Measurements from ENCODE around the gene NDUFC1.

The NDUFC1 gene

GRCh38 chr4:139278912-139279759, 23.1 kb downstream of the NDUFC1 start:
- H3K27me3 ChIP-seq (ENCODE audit: control insufficient read depth in 1 of 2, insufficient read depth in 1 of 2, low read length in 2 of 2) = peaks cover 0 to 3% of the 10 kb centered on the region in 2 experiments
- H2BK5ac ChIP-seq (ENCODE audit: low read depth, low read length, poor library complexity, severe bottlenecking) = no peak overlapping the region
- peak overlapping the region; percentile 24 for H2AFZ ChIP-seq (ENCODE audit: low read depth, low read length)
- no peaks in the 10 kb centered on the region for H3K9me3 ChIP-seq (ENCODE audit: control insufficient read depth, low read length)
- H3K4me2 ChIP-seq (ENCODE audit: low read length, poor library complexity, severe bottlenecking) = peak overlapping the region; percentile 86
- no peaks in the 10 kb centered on the region for H3K36me3 ChIP-seq (ENCODE audit: control insufficient read depth in 1 of 2, insufficient read depth in 2 of 2, low read depth in 1 of 2, low read length in 2 of 2)
- no peak overlapping the region for H2BK12ac ChIP-seq (ENCODE audit: low read length in 2 of 2)
- no peak overlapping the region for H3K14ac ChIP-seq (ENCODE audit: low read length in 2 of 2)
- peaks cover 7% of the 10 kb centered on the region for H3K4me1 ChIP-seq (ENCODE audit: control insufficient read depth, insufficient read depth, low read depth, low read length)
- peak; percentile 34 for DNase-seq
- H2BK120ac ChIP-seq (ENCODE audit: low read depth, low read length) = peak overlapping the region; percentile 27
- H2AK5ac ChIP-seq (ENCODE audit: low read length, severe bottlenecking) = no peak overlapping the region
- H3K18ac ChIP-seq (ENCODE audit: low read depth in 1 of 2, low read length in 2 of 2) = no peak overlapping the region
- H3K79me1 ChIP-seq (replicated peaks; ENCODE audit: low read length, poor library complexity, severe bottlenecking) = peaks cover 4% of the 10 kb centered on the region
- no peak overlapping the region for H3K4ac ChIP-seq (ENCODE audit: low read depth in 1 of 2, low read length in 2 of 2)
- H3K4me3 ChIP-seq (ENCODE audit: insufficient read depth in 1 of 2, low read depth in 1 of 2, low read length in 2 of 2) = peak overlapping the region; percentile 42 to 82
- H3K23ac ChIP-seq (ENCODE audit: low read length in 2 of 2) = no peak overlapping the region
- WGBS = 21% methylated on average over 39 of the region's 40 CpGs
- no peak overlapping the region for H2BK15ac ChIP-seq (ENCODE audit: low read depth, poor library complexity, severe bottlenecking)
- H3K27ac ChIP-seq (ENCODE audit: low read length, poor library complexity, severe bottlenecking) = no peak overlapping the region
- H4K8ac ChIP-seq (ENCODE audit: low read length) = peak overlapping the region; percentile 92
- peak overlapping the region; percentile 50 for H4K91ac ChIP-seq (ENCODE audit: low read length)
- H3K9ac ChIP-seq (ENCODE audit: low read length) = peak overlapping the region; percentile 53

GRCh38 chr4:139278485-139278884, 23.8 kb downstream of the NDUFC1 start:
- Histone ChIP-seq H3K79me1 (replicated peaks; ENCODE audit: low read length, poor library complexity, severe bottlenecking) (peaks cover 4% of the 10 kb centered on the region), H2BK5ac (ENCODE audit: low read depth, low read length, poor library complexity, severe bottlenecking) (no peak overlapping the region), H3K23ac (ENCODE audit: low read length in 2 of 2) (no peak overlapping the region), H3K4ac (ENCODE audit: low read depth in 1 of 2, low read length in 2 of 2) (no peak overlapping the region), H3K9ac (ENCODE audit: low read length) (no peak overlapping the region), H3K4me2 (ENCODE audit: low read length, poor library complexity, severe bottlenecking) (no peak overlapping the region), H3K27ac (ENCODE audit: low read length, poor library complexity, severe bottlenecking) (no peak overlapping the region), H3K14ac (ENCODE audit: low read length in 2 of 2) (no peak overlapping the region), H3K27me3 (ENCODE audit: control insufficient read depth in 1 of 2, insufficient read depth in 1 of 2, low read length in 2 of 2) (peaks cover 0 to 3% of the 10 kb centered on the region in 2 experiments), H2BK12ac (ENCODE audit: low read length in 2 of 2) (no peak overlapping the region), H2AFZ (ENCODE audit: low read depth, low read length) (no peak overlapping the region), H2BK15ac (ENCODE audit: low read depth, poor library complexity, severe bottlenecking) (no peak overlapping the region), H2AK5ac (ENCODE audit: low read length, severe bottlenecking) (no peak overlapping the region), H4K91ac (ENCODE audit: low read length) (no peak overlapping the region), H3K36me3 (ENCODE audit: control insufficient read depth in 1 of 2, insufficient read depth in 2 of 2, low read depth in 1 of 2, low read length in 2 of 2) (no peaks in the 10 kb centered on the region), H2BK120ac (ENCODE audit: low read depth, low read length) (no peak overlapping the region), H4K8ac (ENCODE audit: low read length) (no peak overlapping the region), H3K4me1 (ENCODE audit: control insufficient read depth, insufficient read depth, low read depth, low read length) (peaks cover 7% of the 10 kb centered on the region), H3K9me3 (ENCODE audit: control insufficient read depth, low read length) (no peaks in the 10 kb centered on the region), H3K18ac (ENCODE audit: low read depth in 1 of 2, low read length in 2 of 2) (no peak overlapping the region), H3K4me3 (ENCODE audit: insufficient read depth in 1 of 2, low read depth in 1 of 2, low read length in 2 of 2) (no peak overlapping the region)
- WGBS = 94% methylated on average over 11 of the region's 16 CpGs
- no peak for DNase-seq

GRCh38 chr4:139275281-139275735, 27.0 kb downstream of the NDUFC1 start:
- 91% methylated on average over 3 of the region's 4 CpGs for WGBS
- H3K4me2 ChIP-seq (ENCODE audit: low read length, poor library complexity, severe bottlenecking) = no peak overlapping the region
- H3K36me3 ChIP-seq (ENCODE audit: control insufficient read depth in 1 of 2, insufficient read depth in 2 of 2, low read depth in 1 of 2, low read length in 2 of 2) = no peaks in the 10 kb centered on the region
- H4K91ac ChIP-seq (ENCODE audit: low read length) = no peak overlapping the region
- H3K9me3 ChIP-seq (ENCODE audit: control insufficient read depth, low read length) = no peaks in the 10 kb centered on the region
- no peak overlapping the region for H3K18ac ChIP-seq (ENCODE audit: low read depth in 1 of 2, low read length in 2 of 2)
- H3K4me3 ChIP-seq (ENCODE audit: insufficient read depth in 1 of 2, low read depth in 1 of 2, low read length in 2 of 2) = no peak overlapping the region
- H3K9ac ChIP-seq (ENCODE audit: low read length) = no peak overlapping the region
- no peak overlapping the region for H3K23ac ChIP-seq (ENCODE audit: low read length in 2 of 2)
- H3K27me3 ChIP-seq (ENCODE audit: control insufficient read depth in 1 of 2, insufficient read depth in 1 of 2, low read length in 2 of 2) = peaks cover 0 to 3% of the 10 kb centered on the region in 2 experiments
- H3K14ac ChIP-seq (ENCODE audit: low read length in 2 of 2) = no peak overlapping the region
- H4K8ac ChIP-seq (ENCODE audit: low read length) = no peak overlapping the region
- no peak overlapping the region for H2AFZ ChIP-seq (ENCODE audit: low read depth, low read length)
- no peak overlapping the region for H3K4ac ChIP-seq (ENCODE audit: low read depth in 1 of 2, low read length in 2 of 2)
- no peak overlapping the region for H3K27ac ChIP-seq (ENCODE audit: low read length, poor library complexity, severe bottlenecking)
- peaks cover 4% of the 10 kb centered on the region for H3K79me1 ChIP-seq (replicated peaks; ENCODE audit: low read length, poor library complexity, severe bottlenecking)
- no peak overlapping the region for H2AK5ac ChIP-seq (ENCODE audit: low read length, severe bottlenecking)
- no peak overlapping the region for H2BK5ac ChIP-seq (ENCODE audit: low read depth, low read length, poor library complexity, severe bottlenecking)
- DNase-seq = no peak
- H2BK120ac ChIP-seq (ENCODE audit: low read depth, low read length) = no peak overlapping the region
- H2BK15ac ChIP-seq (ENCODE audit: low read depth, poor library complexity, severe bottlenecking) = no peak overlapping the region
- H2BK12ac ChIP-seq (ENCODE audit: low read length in 2 of 2) = no peak overlapping the region
- peaks cover 7% of the 10 kb centered on the region for H3K4me1 ChIP-seq (ENCODE audit: control insufficient read depth, insufficient read depth, low read depth, low read length)

- WGBS = no CpG with 5 or more reads among the region's 1 CpG
- H3K79me1 ChIP-seq (replicated peaks; ENCODE audit: low read length, poor library complexity, severe bottlenecking) = peaks cover 4% of the 10 kb centered on the region
- no peak overlapping the region for H2AFZ ChIP-seq (ENCODE audit: low read depth, low read length)
- no peak overlapping the region for H3K27ac ChIP-seq (ENCODE audit: low read length, poor library complexity, severe bottlenecking)
- no peak overlapping the region for H3K18ac ChIP-seq (ENCODE audit: low read depth in 1 of 2, low read length in 2 of 2)
- H2BK15ac ChIP-seq (ENCODE audit: low read depth, poor library complexity, severe bottlenecking) = no peak overlapping the region
- H3K4me2 ChIP-seq (ENCODE audit: low read length, poor library complexity, severe bottlenecking) = no peak overlapping the region
- H2BK12ac ChIP-seq (ENCODE audit: low read length in 2 of 2) = no peak overlapping the region
- H3K14ac ChIP-seq (ENCODE audit: low read length in 2 of 2) = no peak overlapping the region
- no peak overlapping the region for H3K4ac ChIP-seq (ENCODE audit: low read depth in 1 of 2, low read length in 2 of 2)
- H4K91ac ChIP-seq (ENCODE audit: low read length) = no peak overlapping the region
- H2AK5ac ChIP-seq (ENCODE audit: low read length, severe bottlenecking) = no peak overlapping the region
- DNase-seq = no peak
- no peaks in the 10 kb centered on the region for H3K36me3 ChIP-seq (ENCODE audit: control insufficient read depth in 1 of 2, insufficient read depth in 2 of 2, low read depth in 1 of 2, low read length in 2 of 2)
- H3K4me3 ChIP-seq (ENCODE audit: insufficient read depth in 1 of 2, low read depth in 1 of 2, low read length in 2 of 2) = no peak overlapping the region
- no peak overlapping the region for H2BK120ac ChIP-seq (ENCODE audit: low read depth, low read length)
- H3K23ac ChIP-seq (ENCODE audit: low read length in 2 of 2) = no peak overlapping the region
- no peak overlapping the region for H4K8ac ChIP-seq (ENCODE audit: low read length)
- H3K9ac ChIP-seq (ENCODE audit: low read length) = no peak overlapping the region
- H3K9me3 ChIP-seq (ENCODE audit: control insufficient read depth, low read length) = no peaks in the 10 kb centered on the region
- peaks cover 3% of the 10 kb centered on the region for H3K4me1 ChIP-seq (ENCODE audit: control insufficient read depth, insufficient read depth, low read depth, low read length)
- H2BK5ac ChIP-seq (ENCODE audit: low read depth, low read length, poor library complexity, severe bottlenecking) = no peak overlapping the region
- H3K27me3 ChIP-seq (ENCODE audit: control insufficient read depth in 1 of 2, insufficient read depth in 1 of 2, low read length in 2 of 2) = peaks cover 0 to 3% of the 10 kb centered on the region in 2 experiments
Measured at GRCh38 chr4:139274790-139275189, 27.5 kb downstream of the NDUFC1 start.
